HG02678 (cell line): ENCODE data around the gene OTULIN.

Experiments used
- ATAC-seq: cut with Tn5 transposase; IDR thresholded peaks from one replicate; pipeline ENCODE4 v1.9.1; 2021; ENCODE audit warnings: mild to moderate bottlenecking, moderate library complexity; ENCODE audit not compliant: unreplicated experiment

The OTULIN gene

DNA sequence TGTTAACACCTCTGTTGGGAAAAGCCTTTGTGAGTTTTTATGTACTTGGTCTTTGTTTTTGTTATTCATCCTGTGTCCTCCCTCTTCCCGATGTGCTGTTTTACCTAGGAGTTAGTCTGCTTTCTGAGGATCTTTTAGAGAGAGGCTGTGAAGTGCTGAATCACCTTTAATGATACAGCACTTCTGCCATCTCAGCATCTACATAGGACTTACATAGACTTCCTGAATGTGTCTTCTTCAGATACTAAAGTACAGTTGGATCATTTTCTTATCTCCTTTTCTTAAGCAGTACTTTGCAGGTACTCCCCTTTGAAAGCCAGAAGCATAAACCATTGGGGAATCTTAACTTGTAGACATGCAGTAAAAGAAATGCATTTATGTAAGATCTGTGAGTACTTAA, 31.5 kb downstream of the OTULIN start:
- ATAC-seq = no peak

DNA sequence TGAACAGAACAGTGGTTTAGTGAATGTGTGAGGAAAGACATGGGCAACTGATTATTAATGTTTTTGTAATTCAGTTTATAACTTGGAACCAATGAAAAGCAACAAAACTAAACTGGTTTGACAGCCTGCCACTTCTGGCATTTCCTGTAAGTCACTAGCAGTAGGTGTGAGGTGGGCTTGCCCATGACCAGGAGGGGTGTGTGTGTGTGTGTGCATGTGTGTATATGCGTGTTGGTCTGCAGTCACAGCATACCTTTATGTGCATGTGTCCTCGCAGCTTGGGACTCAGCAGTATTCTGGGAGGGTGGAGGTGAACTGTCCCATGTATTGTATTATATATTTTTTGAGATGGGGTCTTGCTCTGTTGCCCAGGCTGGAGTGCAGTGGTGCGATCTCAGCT, 32.3 kb downstream of the OTULIN start:
- no peak for ATAC-seq

GRCh38 chr5:14698495-14698894, 34.0 kb downstream of the OTULIN start:
- ATAC-seq = no peak

DNA sequence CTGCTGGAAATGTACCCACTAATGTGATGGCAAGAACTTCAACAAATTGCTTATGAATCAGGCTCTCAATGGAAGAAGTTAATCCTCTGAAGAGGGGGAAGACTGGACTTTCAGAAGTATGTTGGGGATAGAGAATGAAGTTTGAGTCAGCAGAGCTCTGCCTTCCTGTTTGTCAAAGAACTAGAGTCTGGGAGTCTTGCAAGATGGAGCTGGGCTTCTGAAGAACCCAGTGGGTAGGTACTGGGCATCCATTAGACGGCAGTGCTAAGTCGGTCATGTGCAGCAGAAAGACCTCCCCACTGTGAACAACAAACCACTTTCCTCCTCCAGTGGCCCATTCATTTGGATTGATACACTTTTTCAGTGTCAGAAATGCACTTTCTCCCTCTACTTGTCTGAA, 34.6 kb downstream of the OTULIN start:
- no peak for ATAC-seq

GRCh38 chr5:14699807-14700400, 35.4 kb downstream of the OTULIN start:
- ATAC-seq = no peak

GRCh38 chr5:14700478-14701436, 36.2 kb downstream of the OTULIN start:
- ATAC-seq = no peak

DNA sequence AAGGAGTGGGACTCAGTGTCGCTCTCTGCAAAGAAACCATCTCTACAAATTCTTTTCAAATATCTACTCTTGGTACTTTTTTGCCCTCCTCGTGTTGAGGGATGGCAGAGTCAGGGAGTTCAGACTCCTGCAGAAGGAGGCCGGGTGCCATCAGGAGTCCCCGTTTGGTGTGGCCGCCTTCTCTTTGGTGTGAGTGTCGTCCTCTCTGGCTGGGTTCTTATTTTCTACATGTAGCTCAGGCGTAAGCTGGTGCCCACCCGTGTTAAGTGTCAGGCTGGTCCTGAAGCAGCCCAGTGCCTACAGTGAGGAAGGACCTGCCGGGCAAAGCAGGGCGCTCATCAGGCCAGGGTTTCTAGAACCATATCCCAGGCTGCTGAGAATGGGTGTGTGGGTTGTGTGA, 37.0 kb downstream of the OTULIN start:
- ATAC-seq = no peak

DNA sequence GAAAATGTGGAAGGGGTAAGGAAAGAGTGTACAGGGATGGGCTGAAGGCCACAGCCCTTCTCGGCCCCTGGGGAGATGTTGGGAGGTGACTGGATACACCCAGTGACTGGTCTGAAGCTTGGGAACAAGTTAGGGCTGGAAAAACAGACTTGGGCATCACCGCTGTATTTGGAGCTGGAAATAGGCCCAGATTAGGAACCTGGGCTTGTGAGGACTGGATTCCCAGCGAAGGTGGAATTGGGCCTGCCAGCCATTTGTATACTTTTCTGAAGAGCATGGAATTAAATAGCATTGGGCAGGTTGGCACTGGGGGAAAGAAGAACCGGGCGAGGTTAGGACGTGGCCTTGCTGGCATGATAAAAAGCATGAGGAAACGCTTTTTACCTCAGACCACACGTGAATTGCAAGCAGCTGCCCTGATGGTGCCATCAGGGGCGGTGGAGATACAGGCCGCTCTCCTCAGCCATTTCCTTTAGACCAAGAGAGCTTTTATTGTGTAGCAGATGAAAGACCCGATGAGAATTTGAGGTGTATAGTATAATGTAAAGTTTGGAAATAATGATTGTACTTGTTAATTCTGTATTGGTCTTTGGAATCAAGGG, 37.8 kb downstream of the OTULIN start:
- no peak for ATAC-seq

- ATAC-seq = no peak
Measured at GRCh38 chr5:14705556-14705955, 41.0 kb downstream of the OTULIN start.

DNA sequence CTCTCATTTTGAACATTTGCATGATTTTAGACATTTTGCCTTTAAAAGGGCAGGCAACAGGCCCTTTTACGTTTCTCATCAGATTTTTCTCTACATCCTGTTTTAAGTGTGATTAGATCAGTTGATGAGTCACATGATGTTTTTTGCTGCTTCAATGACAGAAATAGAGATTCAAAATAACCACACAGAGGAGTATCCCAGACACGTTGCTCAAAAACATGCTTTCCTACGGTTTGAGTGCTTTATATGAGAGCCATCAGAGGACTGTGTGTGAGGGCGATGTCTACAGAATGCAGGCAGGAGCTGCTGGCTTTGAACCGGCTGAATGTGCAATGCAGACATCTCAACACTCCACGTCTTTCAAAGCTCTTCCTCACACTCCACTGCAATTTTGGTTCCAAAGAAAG, 42.1 kb downstream of the OTULIN start:
- ATAC-seq = no peak

DNA sequence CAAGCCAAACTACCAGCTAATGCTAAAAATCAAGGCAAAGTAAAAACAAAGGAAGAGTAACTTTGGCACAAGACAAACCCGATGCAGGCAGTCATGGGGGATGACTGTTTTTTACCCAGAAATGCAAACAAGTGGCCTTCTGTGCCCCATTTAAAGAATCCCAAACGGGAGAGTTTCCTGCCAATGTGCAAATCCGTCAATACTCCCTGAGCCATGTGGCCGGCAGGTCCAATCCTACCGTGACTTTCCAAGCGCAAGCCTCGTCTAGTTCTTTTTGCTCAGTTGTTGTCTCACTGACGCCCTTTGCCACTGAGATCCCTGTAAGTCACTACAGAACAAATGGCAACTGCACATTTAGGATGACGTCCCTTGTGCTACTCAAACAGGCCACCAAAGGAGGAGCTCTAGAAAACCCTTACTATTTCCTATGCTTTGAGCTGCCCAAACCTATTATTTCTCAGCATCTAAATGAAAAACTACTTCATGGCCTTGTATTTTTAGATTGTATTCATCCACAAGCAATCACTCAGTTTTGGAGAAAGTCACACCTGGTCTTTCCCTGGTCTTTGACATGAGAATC, 43.4 kb downstream of the OTULIN start:
- no peak for ATAC-seq

DNA sequence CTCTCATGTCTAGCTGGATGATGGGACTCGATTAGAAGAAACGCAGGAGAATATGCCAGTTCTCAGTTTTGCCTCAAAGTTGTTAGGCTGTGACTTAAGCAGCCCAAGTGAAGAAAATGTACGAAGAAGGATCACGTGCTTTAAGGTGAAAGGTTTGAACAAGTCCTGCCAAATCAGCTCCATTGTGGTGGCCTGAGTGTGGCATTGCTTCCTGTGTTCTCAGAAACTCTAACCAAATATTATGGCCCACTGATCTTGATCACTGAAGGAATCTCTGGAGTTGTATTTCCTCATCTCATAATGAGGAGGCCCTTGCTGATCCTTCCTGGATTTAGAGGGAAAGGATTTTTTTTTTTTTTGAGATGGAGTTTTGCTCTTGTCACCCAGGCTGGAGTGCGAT, 44.0 kb downstream of the OTULIN start:
- ATAC-seq = no peak

DNA sequence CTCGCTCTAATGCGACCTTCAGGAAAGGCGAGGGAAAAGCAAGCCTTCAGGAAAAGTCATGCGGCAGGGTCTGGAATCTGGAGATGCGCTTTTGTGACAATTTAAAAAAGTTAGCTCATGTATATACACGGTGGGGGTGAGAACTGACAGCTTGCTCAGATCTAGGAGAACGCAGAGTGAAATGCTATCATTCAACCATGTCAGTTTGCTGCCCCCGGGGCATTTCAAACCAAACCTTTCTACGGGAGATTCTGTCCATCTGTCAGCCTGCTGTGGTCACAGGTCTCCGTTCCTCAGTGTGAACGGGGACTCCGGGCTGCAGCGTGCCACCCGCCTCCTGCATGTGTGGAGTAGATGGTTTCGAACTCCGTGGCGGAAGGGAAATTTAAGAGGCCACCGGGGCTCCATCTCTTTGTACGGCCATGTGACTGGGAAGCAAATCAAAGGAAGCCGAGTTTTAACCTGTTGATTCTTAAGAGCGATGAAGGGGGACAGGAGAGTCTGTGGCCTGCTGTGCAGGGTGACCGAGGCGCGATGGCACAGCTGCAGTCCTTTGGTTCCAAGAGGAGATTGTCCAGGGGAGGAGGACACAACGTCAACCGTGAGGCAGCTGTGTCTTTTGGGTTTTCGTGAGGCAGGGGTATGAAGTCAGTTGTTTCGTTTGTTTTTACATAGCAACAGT, 45.9 kb downstream of the OTULIN start:
- ATAC-seq = no peak

DNA sequence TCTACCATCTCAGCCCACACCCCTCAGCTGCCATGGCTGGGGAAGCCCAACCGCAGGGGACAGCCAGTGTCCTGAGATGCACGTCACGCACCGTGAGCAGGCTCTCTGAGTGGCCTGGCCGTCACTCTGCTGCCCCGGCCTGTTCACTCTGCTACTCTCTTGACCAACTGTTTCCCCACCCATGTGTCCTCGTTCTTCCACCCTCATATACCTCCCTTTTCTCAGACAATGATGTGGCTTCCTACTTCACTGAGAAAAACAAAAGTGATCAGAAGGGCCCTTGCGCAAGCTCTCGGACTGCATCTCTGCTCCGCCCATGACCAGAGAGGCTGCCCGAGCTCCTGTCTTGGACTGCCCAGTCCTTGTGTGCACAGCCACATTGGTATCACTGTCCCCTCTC, 47.6 kb downstream of the OTULIN start:
- ATAC-seq = no peak

- ATAC-seq = no peak
Measured at GRCh38 chr5:14712666-14713065, 48.1 kb downstream of the OTULIN start.

DNA sequence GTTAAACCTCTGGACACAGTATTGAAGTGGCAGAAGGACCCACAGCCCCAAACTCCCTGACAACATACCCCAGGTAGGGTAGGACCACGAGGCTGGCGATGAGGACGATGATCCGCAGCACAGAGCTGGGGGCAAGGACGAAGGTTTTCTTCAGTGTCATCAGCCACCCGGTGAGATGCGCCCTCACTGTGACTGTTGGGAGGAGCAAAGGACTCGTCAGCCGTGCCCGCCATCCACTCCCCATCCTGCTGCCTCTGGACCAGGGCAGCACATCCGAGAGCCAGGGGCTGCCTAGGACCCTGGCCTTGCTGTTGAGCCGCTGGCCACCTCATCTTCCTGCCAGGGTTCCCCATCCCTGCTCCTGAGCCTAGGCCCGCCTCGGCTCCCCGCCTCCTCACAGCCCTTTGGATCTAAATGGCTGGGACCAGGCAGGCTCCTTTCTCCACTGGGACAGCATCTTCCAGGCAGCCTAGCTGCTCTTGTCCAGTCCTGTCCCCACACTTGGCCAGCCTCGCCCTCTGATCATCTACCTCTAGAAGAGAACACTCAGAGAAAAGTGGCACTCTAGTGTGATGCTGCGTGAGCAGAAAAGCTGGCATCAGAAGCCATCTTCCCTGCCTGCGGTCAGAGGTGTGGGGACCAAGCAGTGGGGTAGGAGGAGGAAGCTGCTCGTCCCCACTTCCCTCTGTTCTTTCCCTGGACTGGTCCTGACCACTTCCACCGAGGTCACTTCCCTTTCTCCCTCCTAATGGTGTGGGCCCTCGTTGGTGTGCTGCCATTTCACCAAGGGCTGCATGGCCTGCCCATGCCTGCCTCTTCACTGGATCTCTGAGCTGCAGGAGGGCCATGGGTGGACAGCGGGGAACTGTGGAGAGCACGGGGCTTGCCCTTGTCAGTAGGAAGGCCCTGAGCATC, 49.2 kb downstream of the OTULIN start:
- no peak for ATAC-seq

DNA sequence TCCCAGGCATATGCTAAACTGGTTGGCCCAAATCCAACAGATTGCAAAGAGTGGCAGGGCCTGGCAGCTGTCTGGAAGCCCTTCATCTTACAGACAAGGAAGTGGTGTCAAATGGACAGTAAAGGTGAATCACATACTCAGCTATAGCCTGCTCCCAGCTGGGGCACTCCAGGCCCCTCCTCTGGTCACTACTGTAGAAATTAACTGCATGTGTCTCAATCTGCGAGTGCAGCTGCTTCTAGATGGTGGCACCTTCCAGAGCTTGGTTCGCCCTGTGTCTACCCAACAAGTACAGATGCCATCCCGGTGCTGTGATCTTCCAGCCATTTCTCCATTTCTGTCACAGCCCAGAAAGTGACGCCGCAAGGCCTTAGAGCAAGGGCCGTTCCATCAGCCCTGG, 50.2 kb downstream of the OTULIN start:
- ATAC-seq = no peak

GRCh38 chr5:14715481-14715880, 51.0 kb downstream of the OTULIN start:
- ATAC-seq = no peak

GRCh38 chr5:14716755-14717752, 52.5 kb downstream of the OTULIN start:
- ATAC-seq = no peak
